Testis (tissue), 5 donors: ENCODE results near the gene FAIM2. TPM values are rescaled to one million over a fixed set of nuclear protein-coding genes. Genes with fewer than 3 reads are reported as not detected.

Experiments used
- DNase-seq: peaks from one replicate; pipeline ENCODE4 v3.0.0-alpha.2; 2019
- H3K27ac ChIP-seq, 2 donors: fragments of 200-600 bp; sonication (generic); one replicate each; pipeline ENCODE4 v1.5.1; 2019
- H3K27me3 ChIP-seq: fragments of 200-600 bp; sonication (generic); one replicate; pipeline ENCODE4 v1.5.1; 2019
- H3K36me3 ChIP-seq: fragments of 200-600 bp; sonication (generic); one replicate; pipeline ENCODE4 v1.5.1; 2017; ENCODE audit warnings: low read depth; ENCODE audit errors: missing control alignments
- H3K4me1 ChIP-seq: fragments of 200-600 bp; sonication (generic); one replicate; pipeline ENCODE4 v1.5.1; 2019
- H3K4me3 ChIP-seq, 2 donors: fragments of 200-600 bp; sonication (generic); one replicate each; pipeline ENCODE4 v1.5.1; 2017 to 2019
- H3K9me3 ChIP-seq: fragments of 200-600 bp; sonication (generic); one replicate; pipeline ENCODE4 v1.5.1; 2017
- CTCF ChIP-seq, 3 experiments: fragments of 450-650 bp in 2 of 3; fragments of 200-600 bp in 1 of 3; sonication (generic) in 1 of 3; IDR thresholded peaks; one replicate each; pipeline ENCODE4 v1.5.1; 2016 to 2019; ENCODE audit warnings: antibody characterized with exemption in 3 of 3, mild to moderate bottlenecking in 2 of 3, moderate library complexity in 1 of 3
- POLR2A ChIP-seq: fragments of 450-650 bp; IDR thresholded peaks from one replicate; pipeline ENCODE4 v1.6.1; 2017; ENCODE audit warnings: antibody characterized with exemption, mild to moderate bottlenecking, moderate library complexity
- WGBS, 2 donors: methylation state at CpG; one replicate each; pipeline ENCODE4 v1.1.5; 2018; 5-methylcytosine and 5-hydroxymethylcytosine counted together
- intact Hi-C: fragments of 100-400 bp; cut with DNase I; formaldehyde crosslinking; loops from one replicate; pipeline ENCODE4 v1.15.1; 2023; ENCODE audit warnings: low total_unique reads
- long read RNA-seq, 2 donors: transcript quantifications; one replicate each; lab custom pipeline, GENCODE V29; 2026
- polyA plus RNA-seq: library from polyadenylated mRNA; stranded (reverse); fragments of 350-450 nt; fragmentation: Illumina TruSeq; extraction: RNeasy Lipid Tissue Mini Kit (QIAGEN cat#74804); gene quantifications from one replicate; pipeline ENCODE4 v1.2.3, GENCODE V29; 2014; ENCODE audit warnings: low read depth, low replicate concordance; ENCODE audit not compliant: insufficient read depth
- total RNA-seq, 2 donors: library from RNA; depleted of rRNA; stranded (reverse); fragments of >200 nt; gene quantifications; one replicate each; pipeline ENCODE4 v1.2.3, GENCODE V29; 2016

The FAIM2 gene
- total RNA-seq: 10 to 100 TPM; 14.6 to 15.3 TPM
- polyA plus RNA-seq: 67.5 TPM
- long read RNA-seq, donor 1, full-length matches to known transcripts: 5 of 5 reads
- long read RNA-seq, donor 1, partial matches to known transcripts: 0 of 5 reads
- long read RNA-seq, donor 1, other reads (novel, unspliced or antisense): 0 of 5 reads
- long read RNA-seq, donor 2, full-length matches to known transcripts: 1 of 1 reads
- long read RNA-seq, donor 2, partial matches to known transcripts: 0 of 1 reads
- long read RNA-seq, donor 2, other reads (novel, unspliced or antisense): 0 of 1 reads

- Histone ChIP-seq H3K27me3 (no peaks in the 10 kb centered on the region), H3K27ac (no peak within 1 kb of the TSS), H3K9me3 (no peaks in the 10 kb centered on the region), H3K4me3 (peak within 1 kb of the TSS; percentile 53 to 59), H3K36me3 (no peaks in the 10 kb centered on the region), H3K4me1 (peaks cover 6% of the 10 kb centered on the region)
- DNase-seq: peak; percentile 69
- intact Hi-C loops: no loop called here
- 4 to 6% methylated on average over 31 to 35 of the region's 56 CpGs for WGBS, 2 donors
- TF ChIP-seq CTCF (IDR thresholded peaks at IDR 0.05) (no peak), POLR2A (no peak)
Measured at GRCh38 chr12:49903700-49904423, at the start of gene FAIM2. Gene FAIM2, minus strand, starts transcription at chr12:49903900. Its CDS starts 108 bp downstream, at chr12:49903792.

- 84 to 94% methylated on average over 4 of the region's 4 CpGs for WGBS, 2 donors
- Histone ChIP-seq H3K9me3 (no peaks in the 10 kb centered on the region), H3K36me3 (no peaks in the 10 kb centered on the region), H3K27me3 (no peaks in the 10 kb centered on the region), H3K27ac (no peak overlapping the region), H3K4me3 (no peak overlapping the region), H3K4me1 (peaks cover 5% of the 10 kb centered on the region)
- TF ChIP-seq POLR2A (no peak), CTCF (IDR thresholded peaks at IDR 0.05) (no peak)
- intact Hi-C loops: loop anchor here (10.0 kb wide), 1 partner anchor 88 kb away; no protein-coding TSS in a partner anchor
- DNase-seq: no peak
Measured at GRCh38 chr12:49953151-49953550, 49.5 kb upstream of the FAIM2 start.

GRCh38 chr12:49952391-49953055, 48.8 kb upstream of the FAIM2 start:
- Histone ChIP-seq H3K4me1 (peaks cover 5% of the 10 kb centered on the region), H3K9me3 (no peaks in the 10 kb centered on the region), H3K36me3 (no peaks in the 10 kb centered on the region), H3K27me3 (no peaks in the 10 kb centered on the region), H3K4me3 (no peak overlapping the region), H3K27ac (no peak overlapping the region)
- TF ChIP-seq CTCF (IDR thresholded peaks at IDR 0.05): no peak
- no peak for TF ChIP-seq POLR2A
- no peak for DNase-seq
- 90 to 100% methylated on average over 1 of the region's 1 CpG for WGBS, 2 donors
- intact Hi-C loops: loop anchor here (10.0 kb wide), 1 partner anchor 88 kb away; no protein-coding TSS in a partner anchor

- no peak for DNase-seq
- Histone ChIP-seq H3K9me3 (no peaks in the 10 kb centered on the region), H3K27me3 (no peaks in the 10 kb centered on the region), H3K36me3 (no peaks in the 10 kb centered on the region), H3K4me3 (no peak overlapping the region), H3K27ac (no peak overlapping the region), H3K4me1 (peaks cover 5% of the 10 kb centered on the region)
- intact Hi-C loops: loop anchor here (10.0 kb wide), 1 partner anchor 87 kb away; no protein-coding TSS in a partner anchor
- no peak for TF ChIP-seq POLR2A
- no peak for TF ChIP-seq CTCF (IDR thresholded peaks at IDR 0.05)
- WGBS, 2 donors: 87% methylated on average over 8 to 14 of the region's 14 CpGs
Measured at GRCh38 chr12:49951411-49952240, 47.9 kb upstream of the FAIM2 start.
